HepG2 (cell line): Measurements from ENCODE around the gene ESRP2. TPM values are rescaled to one million over a fixed set of nuclear protein-coding genes. Genes with fewer than 3 reads are reported as not detected.

ENCODE experiments used
- DNMT1 ChIP-seq: sonication (generic); formaldehyde crosslinking; IDR thresholded peaks from 2 replicates; pipeline ENCODE4 v1.5.1; 2020; ENCODE audit warnings: mild to moderate bottlenecking, missing genetic modification reagents
- HMGXB4 ChIP-seq, 2 experiments: sonication (generic) in 1 of 2; formaldehyde crosslinking in 1 of 2; IDR thresholded peaks; 2 replicates each; pipeline versions ENCODE4 v1.4.0 to v1.6.1; 2018 to 2020; ENCODE audit warnings: missing genetic modification reagents in 2 of 2, borderline replicate concordance in 1 of 2, low read depth in 1 of 2, mild to moderate bottlenecking in 1 of 2, missing biosample characterization in 1 of 2
- MEIS1 ChIP-seq: sonication (generic); formaldehyde crosslinking; IDR thresholded peaks from 2 replicates; pipeline ENCODE4 v1.9.0; 2021; ENCODE audit warnings: mild to moderate bottlenecking, missing genetic modification reagents, moderate library complexity, borderline replicate concordance
- MTF1 ChIP-seq: sonication (generic); formaldehyde crosslinking; IDR thresholded peaks from 2 replicates; pipeline ENCODE4 v1.5.0; 2020; ENCODE audit warnings: missing genetic modification reagents
- NONO ChIP-seq, 2 experiments: fragments of 450-650 bp in 1 of 2; sonication (generic) in 1 of 2; formaldehyde crosslinking in 1 of 2; IDR thresholded peaks in 1 of 2; conservative IDR thresholded peaks in 1 of 2; 2 replicates each; pipeline versions ENCODE4 v1.6.1 to v1.8.0; 2017 to 2022; ENCODE audit warnings: mild to moderate bottlenecking in 1 of 2, missing genetic modification reagents in 1 of 2, moderate library complexity in 1 of 2
- PBX3 ChIP-seq: sonication (generic); formaldehyde crosslinking; IDR thresholded peaks from 2 replicates; pipeline ENCODE4 v1.8.1; 2023; ENCODE audit warnings: missing genetic modification reagents, inconsistent platforms, borderline replicate concordance
- PHF21A ChIP-seq: sonication (generic); formaldehyde crosslinking; IDR thresholded peaks from 2 replicates; pipeline ENCODE4 v1.5.0; 2020; ENCODE audit warnings: mild to moderate bottlenecking, missing genetic modification reagents
- POGK ChIP-seq: sonication (generic); formaldehyde crosslinking; conservative IDR thresholded peaks from 2 replicates; pipeline ENCODE4 v1.8.0; 2022; ENCODE audit warnings: mild to moderate bottlenecking, moderate library complexity, missing genetic modification reagents
- RFXAP ChIP-seq: sonication (generic); formaldehyde crosslinking; IDR thresholded peaks from 2 replicates; pipeline ENCODE4 v1.4.0; 2020; ENCODE audit warnings: missing genetic modification reagents, borderline replicate concordance
- THAP7 ChIP-seq: sonication (generic); formaldehyde crosslinking; IDR thresholded peaks from 2 replicates; pipeline ENCODE4 v1.8.1; 2023; ENCODE audit warnings: mild to moderate bottlenecking, missing genetic modification reagents
- ZNF12 ChIP-seq: sonication (generic); formaldehyde crosslinking; IDR thresholded peaks from 2 replicates; pipeline ENCODE4 v1.5.0; 2020; ENCODE audit warnings: missing genetic modification reagents
- ZNF234 ChIP-seq: sonication (generic); formaldehyde crosslinking; conservative IDR thresholded peaks from 2 replicates; pipeline ENCODE4 v1.5.1; 2020; ENCODE audit warnings: mild to moderate bottlenecking, missing genetic modification reagents
- polyA plus RNA-seq, 8 experiments: library from polyadenylated mRNA; depleted of rRNA in 3 of 8; stranded (reverse) in 7 of 8; unstranded in 1 of 8; fragments of >200 nt; fragmentation: Illumina TruSeq in 4 of 8; extraction: Trizol in 4 of 8; gene quantifications; 2 replicates each; pipeline versions ENCODE4 v1.2.1 to v1.2.3, GENCODE V29; 2011 to 2016; ENCODE audit warnings: low read depth in 4 of 8, missing spikeins in 1 of 8, mixed read lengths in 1 of 8; ENCODE audit not compliant: insufficient read depth in 1 of 8
- total RNA-seq, 5 experiments: library from RNA; depleted of rRNA; stranded (reverse); fragments of >200 nt; fragmentation: Illumina TruSeq; extraction: Trizol; gene quantifications; 2 replicates each; pipeline ENCODE4 v1.2.3, GENCODE V29; 2016; ENCODE audit warnings: low read depth in 1 of 5
- TF ChIP-seq, protein P1 (sequence below): sonication (generic); formaldehyde crosslinking; IDR thresholded peaks from 2 replicates; pipeline ENCODE4 v1.4.0; 2020; ENCODE audit warnings: missing genetic modification reagents, borderline replicate concordance
- TF ChIP-seq, protein P2 (sequence below): sonication (generic); IDR thresholded peaks from 2 replicates; pipeline ENCODE4 v1.6.1; 2016; ENCODE audit warnings: low read depth, borderline replicate concordance

The ESRP2 gene
- total and polyA plus RNA-seq, 2 of the 13 experiments (the other 11 are each of a cell fraction or from before 2014, with no cell fraction given), result 21.1 to 32.4 TPM

- TF ChIP-seq POGK, result peak; percentile 47; the same call in 1 of the 2 replicates
- no peak for TF ChIP-seq NONO (IDR thresholded peaks at IDR 0.05)
- TF ChIP-seq NONO (CRISPR knock-in tag; conservative IDR thresholded peaks at IDR 0.05), result peak; percentile 50; the same call in 1 of the 2 replicates
- TF ChIP-seq RFXAP (CRISPR knock-in tag), result peak; percentile 82
- peak; percentile 96 to 99 for TF ChIP-seq HMGXB4 (CRISPR knock-in tag; IDR thresholded peaks at IDR 0.05; ENCODE audit: borderline replicate concordance in 1 of 2, low read depth in 1 of 2)
- TF ChIP-seq MTF1 (CRISPR knock-in tag), result 0 out of 2 replicates have a peak, but pooled peaks have one; percentile 56
- peak; percentile 74; the same call in 1 of the 2 replicates for TF ChIP-seq ZNF234 (CRISPR knock-in tag)
- TF ChIP-seq, protein P1, sequence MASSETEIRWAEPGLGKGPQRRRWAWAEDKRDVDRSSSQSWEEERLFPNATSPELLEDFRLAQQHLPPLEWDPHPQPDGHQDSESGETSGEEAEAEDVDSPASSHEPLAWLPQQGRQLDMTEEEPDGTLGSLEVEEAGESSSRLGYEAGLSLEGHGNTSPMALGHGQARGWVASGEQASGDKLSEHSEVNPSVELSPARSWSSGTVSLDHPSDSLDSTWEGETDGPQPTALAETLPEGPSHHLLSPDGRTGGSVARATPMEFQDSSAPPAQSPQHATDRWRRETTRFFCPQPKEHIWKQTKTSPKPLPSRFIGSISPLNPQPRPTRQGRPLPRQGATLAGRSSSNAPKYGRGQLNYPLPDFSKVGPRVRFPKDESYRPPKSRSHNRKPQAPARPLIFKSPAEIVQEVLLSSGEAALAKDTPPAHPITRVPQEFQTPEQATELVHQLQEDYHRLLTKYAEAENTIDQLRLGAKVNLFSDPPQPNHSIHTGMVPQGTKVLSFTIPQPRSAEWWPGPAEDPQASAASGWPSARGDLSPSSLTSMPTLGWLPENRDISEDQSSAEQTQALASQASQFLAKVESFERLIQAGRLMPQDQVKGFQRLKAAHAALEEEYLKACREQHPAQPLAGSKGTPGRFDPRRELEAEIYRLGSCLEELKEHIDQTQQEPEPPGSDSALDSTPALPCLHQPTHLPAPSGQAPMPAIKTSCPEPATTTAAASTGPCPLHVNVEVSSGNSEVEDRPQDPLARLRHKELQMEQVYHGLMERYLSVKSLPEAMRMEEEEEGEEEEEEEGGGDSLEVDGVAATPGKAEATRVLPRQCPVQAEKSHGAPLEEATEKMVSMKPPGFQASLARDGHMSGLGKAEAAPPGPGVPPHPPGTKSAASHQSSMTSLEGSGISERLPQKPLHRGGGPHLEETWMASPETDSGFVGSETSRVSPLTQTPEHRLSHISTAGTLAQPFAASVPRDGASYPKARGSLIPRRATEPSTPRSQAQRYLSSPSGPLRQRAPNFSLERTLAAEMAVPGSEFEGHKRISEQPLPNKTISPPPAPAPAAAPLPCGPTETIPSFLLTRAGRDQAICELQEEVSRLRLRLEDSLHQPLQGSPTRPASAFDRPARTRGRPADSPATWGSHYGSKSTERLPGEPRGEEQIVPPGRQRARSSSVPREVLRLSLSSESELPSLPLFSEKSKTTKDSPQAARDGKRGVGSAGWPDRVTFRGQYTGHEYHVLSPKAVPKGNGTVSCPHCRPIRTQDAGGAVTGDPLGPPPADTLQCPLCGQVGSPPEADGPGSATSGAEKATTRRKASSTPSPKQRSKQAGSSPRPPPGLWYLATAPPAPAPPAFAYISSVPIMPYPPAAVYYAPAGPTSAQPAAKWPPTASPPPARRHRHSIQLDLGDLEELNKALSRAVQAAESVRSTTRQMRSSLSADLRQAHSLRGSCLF, result no peak
- 0 out of 2 replicates have a peak, but pooled peaks have one; percentile 24 for TF ChIP-seq MEIS1 (CRISPR knock-in tag)
- TF ChIP-seq ZNF12 (CRISPR knock-in tag), result 0 out of 2 replicates have a peak, but pooled peaks have one; percentile 31
- TF ChIP-seq THAP7, result no peak
- TF ChIP-seq, protein P2, sequence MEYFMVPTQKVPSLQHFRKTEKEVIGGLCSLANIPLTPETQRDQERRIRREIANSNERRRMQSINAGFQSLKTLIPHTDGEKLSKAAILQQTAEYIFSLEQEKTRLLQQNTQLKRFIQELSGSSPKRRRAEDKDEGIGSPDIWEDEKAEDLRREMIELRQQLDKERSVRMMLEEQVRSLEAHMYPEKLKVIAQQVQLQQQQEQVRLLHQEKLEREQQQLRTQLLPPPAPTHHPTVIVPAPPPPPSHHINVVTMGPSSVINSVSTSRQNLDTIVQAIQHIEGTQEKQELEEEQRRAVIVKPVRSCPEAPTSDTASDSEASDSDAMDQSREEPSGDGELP, result no peak
- peak; percentile 70; the same call in 1 of the 2 replicates for TF ChIP-seq PBX3 (CRISPR knock-in tag)
- TF ChIP-seq PHF21A (CRISPR knock-in tag), result 0 out of 2 replicates have a peak, but pooled peaks have one; percentile 26
- TF ChIP-seq DNMT1, result 0 out of 2 replicates have a peak, but pooled peaks have one; percentile 53
Measured at GRCh38 chr16:68264128-68265077, 28.5 kb upstream of the ESRP2 start, which contains the start of gene SLC7A6 (continued).
